Peyer's patch (tissue), 4 donors: ENCODE results near the gene CHRNB4. TPM values are rescaled to one million over a fixed set of nuclear protein-coding genes. Genes with fewer than 3 reads are reported as not detected.

Source experiments
- DNase-seq, 3 donors: peaks; one replicate each; pipeline ENCODE4 v3.0.0-alpha.2; 2017 to 2019
- H3K27ac ChIP-seq, 4 donors: fragments of 200-600 bp; sonication (generic); one replicate each; pipeline ENCODE4 v1.5.1; 2016 to 2019
- H3K27me3 ChIP-seq, 2 donors: fragments of 200-600 bp; sonication (generic); one replicate each; pipeline ENCODE4 v1.5.1; 2019
- H3K36me3 ChIP-seq, 3 donors: fragments of 200-600 bp; sonication (generic); one replicate each; pipeline ENCODE4 v1.5.1; 2016 to 2019
- H3K4me1 ChIP-seq, 4 donors: fragments of 200-600 bp; sonication (generic); one replicate each; pipeline ENCODE4 v1.5.1; 2016 to 2019
- H3K4me3 ChIP-seq, 4 donors: fragments of 200-600 bp; sonication (generic); 1 replicate in 3 of 4; 2 replicates in 1 of 4; pipeline ENCODE4 v1.5.1; 2016 to 2019; ENCODE audit warnings: mild to moderate bottlenecking in 1 of 4
- H3K9me3 ChIP-seq, 4 donors: fragments of 200-600 bp; sonication (generic); one replicate each; pipeline ENCODE4 v1.5.1; 2016 to 2019; ENCODE audit warnings: mild to moderate bottlenecking in 1 of 4
- POLR2A ChIP-seq, 2 donors: fragments of 450-650 bp; IDR thresholded peaks; one replicate each; pipeline ENCODE4 v1.5.1; 2017; ENCODE audit warnings: antibody characterized with exemption in 2 of 2, mild to moderate bottlenecking in 2 of 2, moderate library complexity in 2 of 2
- total RNA-seq, 4 donors: library from RNA; depleted of rRNA; stranded (reverse); fragments of >200 nt; gene quantifications; one replicate each; pipeline ENCODE4 v1.1.0, GENCODE V29; 2016
- TF ChIP-seq, protein P1 (sequence below), 6 experiments: fragments of 450-650 bp in 4 of 6; fragments of 200-600 bp in 2 of 6; sonication (generic) in 1 of 6; IDR thresholded peaks; one replicate each; pipeline ENCODE4 v1.5.1; 2017 to 2019; ENCODE audit warnings: antibody characterized with exemption in 6 of 6, mild to moderate bottlenecking in 3 of 6, moderate library complexity in 1 of 6

Gene CHRNB4
- total RNA-seq, 4 donors from 2014 or later, result not detected

- Histone ChIP-seq H3K27me3 (no peaks in the 10 kb centered on the region), H3K4me1 (no peaks in the 10 kb centered on the region), H3K27ac (no peak overlapping the region), H3K36me3 (no peaks in the 10 kb centered on the region), H3K9me3 (no peaks in the 10 kb centered on the region), H3K4me3 (no peak overlapping the region)
- DNase-seq, result no peak
- no peak for TF ChIP-seq POLR2A (IDR thresholded peaks at IDR 0.05)
- TF ChIP-seq, protein P1, sequence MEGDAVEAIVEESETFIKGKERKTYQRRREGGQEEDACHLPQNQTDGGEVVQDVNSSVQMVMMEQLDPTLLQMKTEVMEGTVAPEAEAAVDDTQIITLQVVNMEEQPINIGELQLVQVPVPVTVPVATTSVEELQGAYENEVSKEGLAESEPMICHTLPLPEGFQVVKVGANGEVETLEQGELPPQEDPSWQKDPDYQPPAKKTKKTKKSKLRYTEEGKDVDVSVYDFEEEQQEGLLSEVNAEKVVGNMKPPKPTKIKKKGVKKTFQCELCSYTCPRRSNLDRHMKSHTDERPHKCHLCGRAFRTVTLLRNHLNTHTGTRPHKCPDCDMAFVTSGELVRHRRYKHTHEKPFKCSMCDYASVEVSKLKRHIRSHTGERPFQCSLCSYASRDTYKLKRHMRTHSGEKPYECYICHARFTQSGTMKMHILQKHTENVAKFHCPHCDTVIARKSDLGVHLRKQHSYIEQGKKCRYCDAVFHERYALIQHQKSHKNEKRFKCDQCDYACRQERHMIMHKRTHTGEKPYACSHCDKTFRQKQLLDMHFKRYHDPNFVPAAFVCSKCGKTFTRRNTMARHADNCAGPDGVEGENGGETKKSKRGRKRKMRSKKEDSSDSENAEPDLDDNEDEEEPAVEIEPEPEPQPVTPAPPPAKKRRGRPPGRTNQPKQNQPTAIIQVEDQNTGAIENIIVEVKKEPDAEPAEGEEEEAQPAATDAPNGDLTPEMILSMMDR (IDR thresholded peaks at IDR 0.05), result no peak
Observed at GRCh38 chr15:78676424-78677110, 35.6 kb upstream of the CHRNB4 start.

DNA sequence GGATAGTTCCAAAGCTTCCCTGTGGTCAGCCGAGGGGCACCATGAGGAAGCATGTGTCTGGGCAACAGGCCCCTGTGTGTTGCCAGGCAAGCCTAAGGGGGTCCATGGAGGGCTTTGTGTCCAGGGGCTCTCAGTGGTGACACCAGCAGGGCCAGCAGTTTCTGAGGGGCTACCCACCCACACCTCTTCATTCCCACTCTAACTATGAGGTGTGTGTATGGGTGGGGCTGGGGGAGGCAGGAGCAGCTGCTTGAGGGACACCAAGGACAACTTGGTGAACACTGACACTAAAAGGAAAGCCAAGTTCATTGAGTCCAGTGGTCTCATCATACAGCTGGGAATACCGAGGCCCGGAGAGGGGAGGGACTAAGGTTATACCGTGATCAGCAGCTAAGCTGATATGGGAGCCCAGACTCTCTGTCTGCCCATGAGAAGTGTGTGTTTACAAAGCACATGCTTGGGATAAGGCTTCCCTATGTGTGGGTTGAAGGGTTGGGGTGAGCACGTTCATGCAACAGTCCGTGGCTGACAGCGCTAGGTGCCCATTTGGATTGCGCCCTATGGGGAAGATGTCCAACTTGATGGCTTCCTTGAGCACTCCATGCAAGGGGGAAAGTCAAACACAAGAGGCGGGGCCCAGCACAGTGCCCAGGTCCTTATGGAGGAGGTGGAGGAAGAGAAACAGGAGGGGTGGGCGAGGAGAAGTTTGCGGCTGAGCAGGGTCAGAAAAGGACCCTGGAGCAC lies 34.8 kb upstream of the CHRNB4 start:
- TF ChIP-seq POLR2A (IDR thresholded peaks at IDR 0.05), result no peak
- TF ChIP-seq, protein P1 (IDR thresholded peaks at IDR 0.05), result no peak
- no peaks in the 10 kb centered on the region for H3K27me3 ChIP-seq
- no peak overlapping the region for H3K4me3 ChIP-seq
- H3K27ac ChIP-seq, result no peak overlapping the region
- no peaks in the 10 kb centered on the region for H3K9me3 ChIP-seq
- H3K4me1 ChIP-seq, result no peaks in the 10 kb centered on the region
- DNase-seq, result no peak
- H3K36me3 ChIP-seq, result no peaks in the 10 kb centered on the region

DNA sequence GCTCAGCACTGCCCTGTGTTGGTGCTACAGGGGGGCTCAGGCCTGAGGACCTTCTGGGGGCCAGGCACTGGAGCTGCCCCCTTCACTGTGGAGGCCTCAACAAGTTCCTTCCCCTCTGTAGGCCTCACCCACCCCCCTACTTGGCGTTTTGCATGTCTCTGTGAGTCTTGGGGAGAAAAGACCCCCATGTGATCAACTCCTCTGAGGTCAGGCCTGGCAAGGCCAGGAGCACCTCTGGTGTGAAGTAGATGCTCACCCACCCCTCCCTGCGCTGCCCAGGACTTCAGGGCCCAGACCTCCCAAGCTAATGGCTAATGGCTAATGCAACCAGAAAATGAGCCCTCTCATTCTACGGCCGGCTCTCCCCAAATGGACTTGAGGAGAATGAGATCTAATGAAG lies 34.2 kb upstream of the CHRNB4 start:
- no peak for TF ChIP-seq POLR2A (IDR thresholded peaks at IDR 0.05)
- TF ChIP-seq, protein P1 (IDR thresholded peaks at IDR 0.05), result no peak
- no peak for DNase-seq
- no peak overlapping the region for H3K27ac ChIP-seq
- H3K4me1 ChIP-seq, result no peaks in the 10 kb centered on the region
- H3K4me3 ChIP-seq, result no peak overlapping the region
- no peaks in the 10 kb centered on the region for H3K36me3 ChIP-seq
- no peaks in the 10 kb centered on the region for H3K9me3 ChIP-seq
- H3K27me3 ChIP-seq, result no peaks in the 10 kb centered on the region

DNA sequence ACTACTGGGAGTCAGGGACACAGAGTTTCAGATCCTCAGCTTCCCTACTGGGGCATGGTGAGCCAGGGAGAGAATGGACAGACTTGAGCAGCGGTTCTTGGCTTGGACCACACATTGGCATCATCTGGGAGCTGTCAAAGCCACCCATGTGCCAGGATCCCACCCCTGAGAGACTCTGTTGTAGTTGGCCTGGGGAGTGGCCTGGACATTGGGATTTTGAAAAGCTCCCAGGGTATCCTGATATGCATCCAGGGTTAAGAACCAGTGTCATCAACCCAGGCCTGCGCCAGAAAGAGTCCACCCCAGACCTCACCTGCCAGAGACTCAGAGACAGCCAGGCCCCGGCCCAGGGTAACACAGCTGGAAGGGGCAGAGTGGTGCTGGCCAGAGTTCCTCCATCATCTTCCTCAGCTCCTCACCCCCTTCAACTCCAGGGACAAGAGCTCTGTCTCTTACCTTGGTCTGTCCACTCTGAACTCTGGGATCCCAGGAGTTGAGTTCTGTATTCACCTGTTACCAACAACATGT lies 33.0 kb upstream of the CHRNB4 start:
- Histone ChIP-seq H3K27ac (no peak overlapping the region), H3K4me1 (no peaks in the 10 kb centered on the region), H3K4me3 (no peak overlapping the region), H3K9me3 (no peaks in the 10 kb centered on the region), H3K36me3 (no peaks in the 10 kb centered on the region), H3K27me3 (no peaks in the 10 kb centered on the region)
- TF ChIP-seq, protein P1 (IDR thresholded peaks at IDR 0.05), result no peak
- no peak for TF ChIP-seq POLR2A (IDR thresholded peaks at IDR 0.05)
- no peak for DNase-seq

DNA sequence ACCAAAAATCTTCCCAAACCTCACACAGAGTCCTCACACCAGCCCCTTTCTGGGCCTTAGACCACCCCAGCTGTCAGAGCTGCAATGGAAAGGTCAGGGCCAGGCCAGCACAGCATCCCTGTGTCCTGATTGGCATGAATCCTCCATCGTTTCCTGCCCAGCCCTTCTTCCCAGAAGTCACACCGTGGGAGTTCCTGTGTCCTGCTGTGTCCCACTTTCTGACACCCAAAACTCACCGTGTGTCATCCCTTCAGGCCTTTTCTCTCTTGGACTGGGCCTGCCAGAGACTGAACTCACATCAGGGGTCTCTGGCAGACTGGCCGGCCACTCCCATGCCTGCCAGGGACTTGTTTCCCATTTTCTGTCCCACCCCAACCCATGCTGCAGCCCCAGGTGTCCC lies 32.5 kb upstream of the CHRNB4 start:
- Histone ChIP-seq H3K36me3 (no peaks in the 10 kb centered on the region), H3K4me3 (no peak overlapping the region), H3K27ac (no peak overlapping the region), H3K9me3 (no peaks in the 10 kb centered on the region), H3K27me3 (no peaks in the 10 kb centered on the region), H3K4me1 (no peaks in the 10 kb centered on the region)
- TF ChIP-seq, protein P1 (IDR thresholded peaks at IDR 0.05), result no peak
- TF ChIP-seq POLR2A (IDR thresholded peaks at IDR 0.05), result no peak
- DNase-seq, result no peak
